Liver (tissue), 3 donors: ENCODE measurements around the gene THRB.

ENCODE experiments used
- CTCF ChIP-seq: fragments of 150-350 bp; IDR thresholded peaks from 2 replicates; pipeline ENCODE4 v1.5.1; 2017; ENCODE audit warnings: improper control_type of control experiment, low read depth, low read length; ENCODE audit not compliant: missing input control
- FOXA1 ChIP-seq: IDR thresholded peaks from 2 replicates; pipeline ENCODE4 v1.6.1; 2016; ENCODE audit warnings: antibody characterized with exemption
- FOXA2 ChIP-seq: IDR thresholded peaks from 2 replicates; pipeline ENCODE4 v1.6.1; 2016; ENCODE audit warnings: antibody characterized with exemption
- HNF4G ChIP-seq: IDR thresholded peaks from 2 replicates; pipeline ENCODE4 v1.6.1; 2016; ENCODE audit warnings: antibody characterized with exemption
- JUND ChIP-seq, 2 donors: IDR thresholded peaks; 2 replicates each; pipeline ENCODE4 v1.6.1; 2016; ENCODE audit warnings: antibody characterized with exemption in 2 of 2
- NR2F2 ChIP-seq: IDR thresholded peaks from 2 replicates; pipeline ENCODE4 v1.6.1; 2016; ENCODE audit warnings: antibody characterized with exemption
- REST ChIP-seq: IDR thresholded peaks from 2 replicates; pipeline ENCODE4 v1.6.1; 2016; ENCODE audit warnings: antibody characterized with exemption, mild to moderate bottlenecking
- SP1 ChIP-seq: IDR thresholded peaks from 2 replicates; pipeline ENCODE4 v1.6.1; 2018; ENCODE audit warnings: antibody characterized with exemption, mild to moderate bottlenecking
- TAF1 ChIP-seq: conservative IDR thresholded peaks from 2 replicates; pipeline ENCODE4 v1.6.1; 2016; ENCODE audit warnings: antibody characterized with exemption, mild to moderate bottlenecking
- YY1 ChIP-seq: IDR thresholded peaks from 2 replicates; pipeline ENCODE4 v1.6.1; 2016; ENCODE audit warnings: antibody characterized with exemption, mild to moderate bottlenecking
- TF ChIP-seq, protein P1 (sequence below): IDR thresholded peaks from 2 replicates; pipeline ENCODE4 v1.6.1; 2016; ENCODE audit warnings: antibody characterized with exemption
- TF ChIP-seq, protein P2 (sequence below): IDR thresholded peaks from 2 replicates; pipeline ENCODE4 v1.6.1; 2016; ENCODE audit warnings: antibody characterized with exemption
- donor health status: healthy.
- donor health status: healthy.

- no peak for TF ChIP-seq CTCF
- no peak for TF ChIP-seq SP1
- TF ChIP-seq REST: no peak
- TF ChIP-seq HNF4G: no peak
- TF ChIP-seq TAF1: no peak
- TF ChIP-seq, protein P1, sequence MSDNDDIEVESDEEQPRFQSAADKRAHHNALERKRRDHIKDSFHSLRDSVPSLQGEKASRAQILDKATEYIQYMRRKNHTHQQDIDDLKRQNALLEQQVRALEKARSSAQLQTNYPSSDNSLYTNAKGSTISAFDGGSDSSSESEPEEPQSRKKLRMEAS: no peak
- TF ChIP-seq FOXA2: no peak
- TF ChIP-seq FOXA1: no peak
- no peak for TF ChIP-seq NR2F2
- TF ChIP-seq, protein P2, sequence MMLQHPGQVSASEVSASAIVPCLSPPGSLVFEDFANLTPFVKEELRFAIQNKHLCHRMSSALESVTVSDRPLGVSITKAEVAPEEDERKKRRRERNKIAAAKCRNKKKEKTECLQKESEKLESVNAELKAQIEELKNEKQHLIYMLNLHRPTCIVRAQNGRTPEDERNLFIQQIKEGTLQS: no peak
- TF ChIP-seq YY1: no peak
- TF ChIP-seq JUND (IDR thresholded peaks at IDR 0.05): no peak
These were observed 191.4 kb downstream of the THRB start for GRCh38 chr3:24303057-24303754.
